Activated CD8-positive, alpha-beta T cell treated with anti-CD3 and anti-CD28 coated beads, Interleukin-2, amount 10 ng/mL, durations not matched to agents 7 days and 5 days (primary cell): ENCODE results near the gene FCHO2. TPM values are rescaled to one million over a fixed set of nuclear protein-coding genes. Genes with fewer than 3 reads are reported as not detected.

ENCODE experiments used
- ATAC-seq: fragments of 150-1000 bp; cut with Tn5 transposase; one replicate; pipeline ENCODE4 v1.10.0; 2021; ENCODE audit warnings: moderate library complexity
- CTCF ChIA-PET: fragments of 350-600 bp; sonication (Branson Sonifier 250); formaldehyde crosslinking; loops from one replicate; lab custom pipeline; 2021; ENCODE audit warnings: antibody characterized with exemption; lab: Charles Lee
- POLR2A ChIA-PET: fragments of 350-600 bp; sonication (Branson Sonifier 250); formaldehyde crosslinking; loops from one replicate; lab custom pipeline; 2021; ENCODE audit warnings: antibody characterized with exemption; lab: Charles Lee
- DNase-seq: peaks from one replicate; pipeline ENCODE4 v3.0.0-alpha.2; 2020
- H3K27ac Mint-ChIP-seq: one replicate; pipeline ENCODE4 v1.8.0; 2021; ENCODE audit warnings: mild to moderate bottlenecking, mixed read lengths
- H3K27me3 Mint-ChIP-seq: one replicate; pipeline ENCODE4 v1.8.0; 2021; ENCODE audit warnings: low read depth, mixed read lengths
- H3K36me3 Mint-ChIP-seq: one replicate; pipeline ENCODE4 v1.8.0; 2021; ENCODE audit warnings: low read depth, mixed read lengths
- H3K4me1 Mint-ChIP-seq: one replicate; pipeline ENCODE4 v1.8.0; 2021; ENCODE audit warnings: low read depth, mixed read lengths
- H3K4me3 Mint-ChIP-seq: one replicate; pipeline ENCODE4 v1.8.0; 2021; ENCODE audit warnings: mild to moderate bottlenecking, mixed read lengths
- H3K9me3 Mint-ChIP-seq: one replicate; pipeline ENCODE4 v1.8.0; 2022; ENCODE audit warnings: mixed read lengths; ENCODE audit not compliant: insufficient read depth
- total RNA-seq, 2 experiments: library from RNA; stranded (reverse); gene quantifications; one replicate each; pipeline ENCODE4 v1.2.3, GENCODE V29; 2021

FCHO2 gene
- total RNA-seq, 2 experiments from 2014 or later: 0.34 to 0.47 TPM

DNA sequence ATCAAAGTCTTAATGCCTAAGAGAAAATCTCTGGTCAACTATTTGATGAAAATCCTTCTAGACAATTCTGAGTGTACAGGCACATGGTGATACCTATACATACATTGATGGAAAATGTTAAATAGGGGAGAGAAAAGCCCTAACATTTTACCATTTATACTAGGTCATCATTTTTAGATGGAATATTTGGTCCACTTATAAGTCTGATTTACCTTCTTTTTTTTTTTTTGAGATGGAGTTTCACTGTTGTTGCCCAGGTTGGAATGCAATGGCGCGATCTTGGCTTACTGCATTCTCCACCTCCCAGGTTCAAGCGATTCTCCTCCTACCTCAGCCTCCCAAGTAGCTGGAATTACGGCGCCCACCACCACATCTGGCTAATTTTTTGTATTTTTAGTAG lies 81.7 kb downstream of the FCHO2 start:
- Mint-ChIP-seq H3K27me3 (no peaks in the 10 kb centered on the region), H3K27ac (no peak overlapping the region), H3K4me1 (no peaks in the 10 kb centered on the region), H3K4me3 (no peak overlapping the region), H3K9me3 (no peaks in the 10 kb centered on the region), H3K36me3 (no peaks in the 10 kb centered on the region)
- POLR2A ChIA-PET: no interaction called here
- DNase-seq (no peak), ATAC-seq (no peak)
- CTCF ChIA-PET: no interaction called here

DNA sequence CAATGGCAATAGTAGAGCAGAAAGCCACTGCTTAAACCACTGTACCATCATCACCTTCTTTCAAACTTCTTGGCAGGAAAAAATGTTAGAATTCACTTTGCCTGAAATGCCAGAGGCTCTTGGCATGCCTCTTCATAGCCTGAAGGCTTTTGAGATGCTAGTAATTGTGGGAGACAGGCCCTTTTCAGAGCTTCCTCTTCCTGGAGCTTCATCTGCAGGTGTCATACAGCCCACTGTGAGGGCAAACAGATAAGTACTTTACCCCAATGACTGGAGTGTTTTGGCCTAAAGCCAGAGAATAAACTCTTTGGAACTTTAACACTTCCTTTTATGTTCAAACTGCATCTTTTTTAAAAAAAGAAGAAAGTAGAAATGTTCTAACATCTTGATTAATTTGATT lies 83.2 kb downstream of the FCHO2 start:
- H3K4me1 Mint-ChIP-seq: no peaks in the 10 kb centered on the region
- H3K9me3 Mint-ChIP-seq: no peaks in the 10 kb centered on the region
- no peak overlapping the region for H3K27ac Mint-ChIP-seq
- POLR2A ChIA-PET: no interaction called here
- no peak overlapping the region for H3K4me3 Mint-ChIP-seq
- no peaks in the 10 kb centered on the region for H3K36me3 Mint-ChIP-seq
- DNase-seq: no peak
- CTCF ChIA-PET: no interaction called here
- no peak for ATAC-seq
- no peaks in the 10 kb centered on the region for H3K27me3 Mint-ChIP-seq

DNA sequence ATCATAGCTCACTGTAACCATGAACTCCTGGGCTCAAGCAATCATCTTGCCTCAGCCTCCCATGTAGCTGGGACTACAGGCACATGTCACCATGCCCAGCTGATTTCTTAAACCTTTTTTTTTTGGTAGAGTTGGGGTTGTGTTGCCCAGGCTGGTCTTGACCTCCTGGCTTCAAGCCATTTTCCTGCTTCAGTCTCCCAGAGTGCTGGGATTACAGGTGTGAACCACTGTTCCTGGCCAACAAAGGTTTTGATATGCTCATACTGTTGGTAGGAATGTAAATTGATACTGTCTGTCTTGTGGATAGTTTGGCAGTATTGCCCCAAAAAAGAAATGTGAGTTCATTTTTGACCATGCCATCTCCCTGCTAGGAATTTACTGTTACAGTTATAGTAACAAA lies 87.2 kb downstream of the FCHO2 start:
- no peak for ATAC-seq
- Mint-ChIP-seq H3K9me3 (no peaks in the 10 kb centered on the region), H3K4me1 (no peaks in the 10 kb centered on the region), H3K27me3 (no peaks in the 10 kb centered on the region), H3K27ac (no peak overlapping the region), H3K36me3 (no peaks in the 10 kb centered on the region), H3K4me3 (no peak overlapping the region)
- no peak for DNase-seq
- ChIA-PET CTCF (no interaction called here), POLR2A (no interaction called here)

DNA sequence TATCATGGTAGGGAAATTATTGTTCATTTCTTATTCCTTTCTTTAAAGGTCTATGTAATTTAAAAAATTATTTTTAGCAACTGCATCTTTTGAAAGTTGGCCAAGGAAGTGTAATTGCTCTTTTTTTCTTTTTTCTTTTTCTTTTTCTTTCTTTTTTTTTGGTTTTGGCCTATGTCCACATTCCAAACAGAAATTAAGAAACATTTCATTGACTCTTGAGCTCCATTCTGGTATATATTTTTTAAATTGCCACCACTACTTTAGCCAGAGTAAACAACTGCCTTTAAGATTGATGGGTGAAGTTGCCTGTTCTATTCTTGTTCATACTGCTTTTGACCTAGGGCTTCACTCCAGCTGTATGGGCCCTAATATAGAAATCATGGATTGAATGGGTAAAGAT lies 88.7 kb downstream of the FCHO2 start:
- Mint-ChIP-seq H3K4me3 (no peak overlapping the region), H3K9me3 (no peaks in the 10 kb centered on the region), H3K4me1 (no peaks in the 10 kb centered on the region), H3K36me3 (no peaks in the 10 kb centered on the region), H3K27ac (no peak overlapping the region), H3K27me3 (no peaks in the 10 kb centered on the region)
- ChIA-PET CTCF (no interaction called here), POLR2A (no interaction called here)
- ATAC-seq: no peak
- DNase-seq: no peak

DNA sequence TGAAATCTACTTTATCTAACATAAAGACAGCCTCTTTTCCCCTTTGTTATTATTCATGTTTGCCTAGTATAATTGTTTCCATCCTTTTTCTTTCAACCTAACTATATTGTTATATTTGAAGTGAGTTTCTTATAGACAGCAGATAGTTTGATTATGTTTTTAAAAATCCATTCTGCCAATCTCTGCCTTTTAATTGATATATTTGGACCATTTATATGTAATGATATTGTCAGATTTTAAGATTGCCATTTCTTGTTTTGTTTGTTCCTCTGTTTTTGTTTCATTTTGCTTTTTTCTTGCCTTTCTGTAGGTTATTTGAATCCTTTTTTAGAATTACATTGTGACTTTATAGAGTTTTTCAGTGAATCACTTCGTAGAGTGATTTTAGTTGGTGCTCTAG lies 89.8 kb downstream of the FCHO2 start:
- ChIA-PET POLR2A (no interaction called here), CTCF (no interaction called here)
- Mint-ChIP-seq H3K9me3 (no peaks in the 10 kb centered on the region), H3K27me3 (no peaks in the 10 kb centered on the region), H3K4me3 (no peak overlapping the region), H3K4me1 (no peaks in the 10 kb centered on the region), H3K36me3 (no peaks in the 10 kb centered on the region), H3K27ac (no peak overlapping the region)
- no peak for ATAC-seq
- no peak for DNase-seq

DNA sequence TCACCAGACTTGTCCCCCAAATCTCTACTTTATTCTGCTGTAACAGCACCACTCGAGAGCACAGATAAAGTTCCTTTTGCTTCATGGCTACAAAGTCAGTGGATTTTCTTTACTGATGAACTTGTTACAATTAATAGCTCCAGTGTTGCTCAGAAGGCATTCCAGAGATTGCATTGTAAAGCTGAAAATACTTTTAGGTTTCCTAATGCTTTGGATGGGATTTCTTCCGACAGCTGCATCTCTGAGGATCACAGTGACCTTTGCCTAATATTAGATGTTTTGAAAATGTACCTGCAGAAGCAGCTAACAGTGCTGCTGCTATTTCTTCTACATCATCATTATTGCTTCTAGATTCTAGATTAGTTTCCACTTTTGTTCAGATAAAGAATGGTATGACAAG lies 105.8 kb downstream of the FCHO2 start:
- H3K4me1 Mint-ChIP-seq: peaks cover 3% of the 10 kb centered on the region
- H3K36me3 Mint-ChIP-seq: no peaks in the 10 kb centered on the region
- no peak overlapping the region for H3K4me3 Mint-ChIP-seq
- ATAC-seq: no peak
- peaks cover 29% of the 10 kb centered on the region for H3K27me3 Mint-ChIP-seq
- ChIA-PET POLR2A (no interaction called here), CTCF (no interaction called here)
- DNase-seq: no peak
- H3K9me3 Mint-ChIP-seq: no peaks in the 10 kb centered on the region
- H3K27ac Mint-ChIP-seq: no peak overlapping the region

DNA sequence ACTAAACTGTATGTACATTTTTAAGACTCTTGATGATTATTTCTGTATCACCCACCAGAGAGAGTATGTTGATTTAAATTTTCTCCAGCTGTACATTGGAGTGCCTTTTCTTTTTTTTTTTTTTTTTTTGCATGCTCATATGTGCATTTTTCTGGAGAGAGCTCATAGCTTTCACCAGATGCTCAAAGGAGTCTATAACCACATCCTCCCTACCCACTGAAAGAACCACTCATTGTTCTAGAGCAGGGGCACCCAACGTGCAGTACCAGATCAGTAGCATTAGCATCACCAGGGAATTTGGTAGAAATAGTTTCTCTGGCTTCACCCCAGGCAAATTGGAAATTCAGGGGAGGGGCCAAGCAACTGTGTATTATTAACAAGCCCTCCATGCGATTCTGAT lies 110.6 kb downstream of the FCHO2 start:
- CTCF ChIA-PET: no interaction called here

DNA sequence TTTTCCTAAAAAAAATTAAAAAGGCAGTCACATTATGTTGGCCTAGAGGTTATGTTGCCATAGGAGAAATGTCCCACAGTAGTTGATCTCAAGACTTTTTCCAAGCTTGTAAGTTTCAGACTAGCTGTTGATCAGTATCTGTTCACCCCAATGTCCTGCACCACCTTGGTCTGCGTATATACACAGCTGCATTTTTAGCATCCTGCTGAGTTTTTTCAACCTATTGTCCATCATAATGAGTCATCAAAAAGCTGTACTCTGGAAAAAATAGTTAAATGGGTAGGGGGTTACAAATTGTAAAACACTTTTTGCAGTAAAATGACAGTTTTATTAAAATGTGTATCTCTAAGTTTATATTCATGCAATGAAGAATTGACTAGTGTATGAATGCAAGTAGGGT lies 111.4 kb downstream of the FCHO2 start:
- no peaks in the 10 kb centered on the region for H3K9me3 Mint-ChIP-seq
- H3K4me1 Mint-ChIP-seq: peaks cover 3% of the 10 kb centered on the region
- no peak overlapping the region for H3K27ac Mint-ChIP-seq
- H3K27me3 Mint-ChIP-seq: peaks cover 26% of the 10 kb centered on the region
- ATAC-seq: no peak
- no peak overlapping the region for H3K4me3 Mint-ChIP-seq
- no peaks in the 10 kb centered on the region for H3K36me3 Mint-ChIP-seq
- ChIA-PET POLR2A (no interaction called here), CTCF (no interaction called here)
- no peak for DNase-seq

More for the DNA sequence above, 110.6 kb downstream of the FCHO2 start:
- H3K27me3 Mint-ChIP-seq: peaks cover 30% of the 10 kb centered on the region
- no peak overlapping the region for H3K4me3 Mint-ChIP-seq
- ATAC-seq (peak; percentile 47), DNase-seq (peak; percentile 24)
- H3K9me3 Mint-ChIP-seq: no peaks in the 10 kb centered on the region
- no peaks in the 10 kb centered on the region for H3K36me3 Mint-ChIP-seq
- POLR2A ChIA-PET: no interaction called here
- peaks cover 3% of the 10 kb centered on the region for H3K4me1 Mint-ChIP-seq
- H3K27ac Mint-ChIP-seq: no peak overlapping the region

DNA sequence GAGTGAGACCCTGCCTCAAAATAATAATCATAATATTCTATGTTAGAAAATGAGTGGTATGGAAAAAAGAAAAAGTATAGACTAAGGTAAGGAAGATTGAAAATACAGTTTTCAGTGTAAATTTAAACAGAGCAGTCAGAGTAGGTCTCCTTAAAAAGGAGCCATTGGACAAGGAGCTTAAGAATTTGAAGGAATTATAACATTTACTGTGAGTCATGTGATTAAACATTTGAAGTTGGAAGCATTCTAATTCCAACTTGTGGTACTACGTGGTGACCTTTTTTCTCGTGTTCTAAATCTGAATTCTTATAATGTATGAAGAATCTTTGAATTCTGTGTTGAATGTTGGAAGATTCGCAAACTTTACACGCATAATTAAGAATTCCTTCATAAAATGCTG lies 125.3 kb downstream of the FCHO2 start:
- POLR2A ChIA-PET: no interaction called here
- ATAC-seq: no peak

GRCh38 chr5:73088026-73088425 lies 132.2 kb downstream of the FCHO2 start:
- Mint-ChIP-seq H3K9me3 (no peaks in the 10 kb centered on the region), H3K4me3 (no peak overlapping the region), H3K4me1 (no peaks in the 10 kb centered on the region), H3K27me3 (peaks cover 14% of the 10 kb centered on the region), H3K27ac (no peak overlapping the region), H3K36me3 (no peaks in the 10 kb centered on the region)
- no peak for ATAC-seq
- POLR2A ChIA-PET: no interaction called here
- no peak for DNase-seq
- CTCF ChIA-PET: no interaction called here

More for the DNA sequence above, 125.3 kb downstream of the FCHO2 start:
- Mint-ChIP-seq H3K9me3 (no peaks in the 10 kb centered on the region), H3K27ac (no peak overlapping the region), H3K4me1 (no peaks in the 10 kb centered on the region), H3K27me3 (peaks cover 8% of the 10 kb centered on the region), H3K4me3 (no peak overlapping the region), H3K36me3 (no peaks in the 10 kb centered on the region)
- DNase-seq: no peak
- CTCF ChIA-PET: no interaction called here

DNA sequence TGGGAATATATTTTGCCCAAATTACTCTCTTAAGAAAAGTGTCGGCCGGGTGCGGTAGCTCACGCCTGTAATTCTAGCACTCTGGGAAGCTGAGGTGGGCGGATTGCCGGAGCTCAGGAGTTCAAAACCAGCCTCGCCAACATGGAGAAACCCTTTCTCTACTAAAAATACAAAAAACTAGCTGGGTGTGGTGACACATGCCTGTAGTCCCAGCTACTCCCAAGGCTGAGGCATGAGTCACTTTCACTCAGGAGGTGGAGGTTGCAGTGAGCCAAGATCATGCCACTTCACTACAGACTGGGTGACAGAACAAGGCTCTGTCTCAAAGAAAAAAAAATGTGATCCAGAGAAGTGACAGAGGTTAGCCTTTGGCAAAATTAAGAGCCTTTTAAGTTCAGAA lies 138.1 kb downstream of the FCHO2 start:
- peaks cover 4% of the 10 kb centered on the region for H3K27me3 Mint-ChIP-seq
- no peak overlapping the region for H3K4me3 Mint-ChIP-seq
- CTCF ChIA-PET: no interaction called here
- peaks cover 6% of the 10 kb centered on the region for H3K9me3 Mint-ChIP-seq
- POLR2A ChIA-PET: no interaction called here
- DNase-seq (no peak), ATAC-seq (no peak)
- H3K27ac Mint-ChIP-seq: no peak overlapping the region
- H3K4me1 Mint-ChIP-seq: no peaks in the 10 kb centered on the region
- H3K36me3 Mint-ChIP-seq: no peaks in the 10 kb centered on the region

DNA sequence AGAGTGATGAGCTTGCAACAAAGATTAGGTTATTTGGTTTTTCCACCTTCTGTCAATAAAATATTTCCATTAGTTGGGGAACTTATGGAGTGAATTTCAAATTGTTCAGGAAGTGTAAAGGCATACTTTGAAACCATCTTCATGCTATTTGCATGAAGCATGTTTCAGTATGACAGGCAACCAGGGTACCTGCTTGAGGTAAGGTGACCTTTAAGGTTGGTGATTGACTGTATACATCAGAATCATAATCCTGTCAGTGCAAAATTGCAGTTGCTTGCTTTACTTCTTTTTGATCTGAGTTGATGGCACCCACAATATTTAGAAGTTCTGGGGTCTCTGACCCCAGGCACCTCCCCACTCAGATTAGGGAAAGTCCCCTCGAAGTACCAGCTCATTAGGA lies 138.6 kb downstream of the FCHO2 start:
- ATAC-seq: no peak
- no peak overlapping the region for H3K27ac Mint-ChIP-seq
- no peak for DNase-seq
- no peaks in the 10 kb centered on the region for H3K36me3 Mint-ChIP-seq
- no peaks in the 10 kb centered on the region for H3K4me1 Mint-ChIP-seq
- CTCF ChIA-PET: no interaction called here
- H3K9me3 Mint-ChIP-seq: peaks cover 6% of the 10 kb centered on the region
- peaks cover 4% of the 10 kb centered on the region for H3K27me3 Mint-ChIP-seq
- H3K4me3 Mint-ChIP-seq: no peak overlapping the region
- POLR2A ChIA-PET: no interaction called here

GRCh38 chr5:73095564-73096238 lies 139.9 kb downstream of the FCHO2 start:
- Mint-ChIP-seq H3K27ac (no peak overlapping the region), H3K9me3 (peaks cover 6% of the 10 kb centered on the region), H3K4me3 (no peak overlapping the region), H3K36me3 (no peaks in the 10 kb centered on the region), H3K4me1 (no peaks in the 10 kb centered on the region), H3K27me3 (peaks cover 4% of the 10 kb centered on the region)
- POLR2A ChIA-PET: no interaction called here
- CTCF ChIA-PET: no interaction called here
- ATAC-seq (no peak), DNase-seq (no peak)
